ENCODE measurements around the gene NR3C2. TPM values are rescaled to one million over a fixed set of nuclear protein-coding genes. Genes with fewer than 3 reads are reported as not detected.

NR3C2 gene
- total RNA-seq, 1 experiment from 2014 or later: 0.26 TPM

- H3K27ac ChIP-seq (ENCODE audit: low read length): no peak overlapping the region
- in situ Hi-C loops (cut with HindIII; ENCODE audit: low pct_unique_long_range_greater_than_20kb, low sequenced_read_pairs): no loop called here
- H3K4me1 ChIP-seq (ENCODE audit: control insufficient read depth, insufficient read depth, low read length): no peaks in the 10 kb centered on the region
- ATAC-seq (no peak), DNase-seq (ENCODE audit: low read depth, low spot score) (no peak)
- CTCF ChIA-PET: no interaction called here
- no TSS peak for BruUV-seq (replicated peaks)
- no peaks in the 10 kb centered on the region for H3K36me3 ChIP-seq (ENCODE audit: control insufficient read depth, insufficient read depth, low read length)
- POLR2A ChIA-PET: no interaction called here
- TF ChIP-seq REST (IDR thresholded peaks at IDR 0.05; ENCODE audit: insufficient read depth in 1 of 2, low read depth in 2 of 2, low read length in 1 of 2) (no peak), TCF7L2 (IDR thresholded peaks at IDR 0.05; ENCODE audit: low read depth, low read length) (no peak), POLR2AphosphoS5 (IDR thresholded peaks at IDR 0.05; ENCODE audit: low read depth, low read length) (no peak), CTCF (IDR thresholded peaks at IDR 0.05) (no peak), SIN3A (IDR thresholded peaks at IDR 0.05; ENCODE audit: borderline replicate concordance, insufficient read depth, low read depth, low read length) (no peak)
- no peaks in the 10 kb centered on the region for H3K9me3 ChIP-seq (ENCODE audit: control insufficient read depth, insufficient read depth, low read depth, low read length)
- intact Hi-C loops (cut with micrococcal nuclease; ENCODE audit: unreplicated experiment): no loop called here
- no peaks in the 10 kb centered on the region for H3K27me3 ChIP-seq (ENCODE audit: control insufficient read depth, insufficient read depth, low read length)
- H3K4me3 ChIP-seq (ENCODE audit: low read depth in 2 of 2, low read length in 2 of 2): no peak overlapping the region
These were observed 74.5 kb downstream of the NR3C2 start for GRCh38 chr4:148367756-148368155.

- Histone ChIP-seq H3K4me1 (ENCODE audit: control insufficient read depth, insufficient read depth, low read length) (no peaks in the 10 kb centered on the region), H3K4me3 (ENCODE audit: low read depth in 2 of 2, low read length in 2 of 2) (no peak overlapping the region), H3K36me3 (ENCODE audit: control insufficient read depth, insufficient read depth, low read length) (no peaks in the 10 kb centered on the region), H3K27ac (ENCODE audit: low read length) (no peak overlapping the region), H3K27me3 (ENCODE audit: control insufficient read depth, insufficient read depth, low read length) (no peaks in the 10 kb centered on the region), H3K9me3 (ENCODE audit: control insufficient read depth, insufficient read depth, low read depth, low read length) (no peaks in the 10 kb centered on the region)
- TF ChIP-seq POLR2AphosphoS5 (IDR thresholded peaks at IDR 0.05; ENCODE audit: low read depth, low read length) (no peak), CTCF (IDR thresholded peaks at IDR 0.05) (no peak), SIN3A (IDR thresholded peaks at IDR 0.05; ENCODE audit: borderline replicate concordance, insufficient read depth, low read depth, low read length) (no peak)
- ATAC-seq: no peak
- BruUV-seq (replicated peaks): no TSS peak
- intact Hi-C loops (cut with micrococcal nuclease; ENCODE audit: unreplicated experiment): no loop called here
- ChIA-PET CTCF (no interaction called here), POLR2A (no interaction called here)
- in situ Hi-C loops (cut with HindIII; ENCODE audit: low pct_unique_long_range_greater_than_20kb, low sequenced_read_pairs): no loop called here
- DNase-seq (ENCODE audit: low read depth, low spot score): no peak
These were observed 76.0 kb downstream of the NR3C2 start for GRCh38 chr4:148366251-148366650.

Data from Panc1 (cell line).